Measurements from ENCODE around the gene SGPL1. TPM values are rescaled to one million over a fixed set of nuclear protein-coding genes. Genes with fewer than 3 reads are reported as not detected.

Gene SGPL1
- total RNA-seq, 5 donors from 2014 or later (not counting 1 experiment from before 2014, with no cell fraction given): 25.0 to 36.8 (median 27.9) TPM

DNA sequence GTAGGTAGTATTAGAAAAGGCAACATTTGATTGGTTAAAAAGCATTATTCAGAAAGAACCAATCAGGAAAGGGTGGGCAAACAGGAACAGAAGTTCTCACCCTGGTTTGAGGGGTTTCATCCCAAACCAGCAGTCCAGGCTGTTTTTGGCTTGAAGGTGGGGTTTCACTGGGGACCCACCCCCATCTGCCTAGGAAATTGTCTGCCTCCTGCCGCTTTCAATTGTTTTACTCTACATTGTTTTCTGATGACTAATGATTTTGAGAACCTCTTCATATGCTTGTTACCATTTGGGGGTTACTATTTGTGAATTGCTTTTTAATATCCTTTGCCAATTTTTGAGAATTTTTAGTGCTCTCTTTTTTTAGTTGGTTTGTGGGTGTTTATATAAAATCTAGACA lies 75.9 kb downstream of the SGPL1 start:
- POLR2A ChIA-PET: no interaction called here
- DNase-seq: no peak
- ATAC-seq (replicated peaks in 1 of 4): no peak
- peaks cover 9 to 17% (median 10%) of the 10 kb centered on the region in 3 donors for H3K4me1 Mint-ChIP-seq
- no peaks in the 10 kb centered on the region for H3K9me3 Mint-ChIP-seq
- Histone ChIP-seq H3K36me3 (ENCODE audit: control insufficient read depth in 2 of 2, extremely low read depth in 1 of 2, insufficient read depth in 1 of 2, low read length in 1 of 2) (no peaks in the 10 kb centered on the region), H3K9me3 (no peaks in the 10 kb centered on the region), H3K27me3 (replicated peaks in 1 of 2; ENCODE audit: control insufficient read depth in 2 of 2, extremely low read depth in 1 of 2, insufficient read depth in 2 of 2, low read length in 1 of 2) (no peaks in the 10 kb centered on the region), H3K4me1 (ENCODE audit: control insufficient read depth in 1 of 2, extremely low read depth in 1 of 2, insufficient read depth in 2 of 2, low read length in 2 of 2) (peaks cover 0 to 12% of the 10 kb centered on the region in 2 experiments), H3K4me3 (ENCODE audit: control insufficient read depth in 1 of 2, extremely low read depth in 1 of 2, low read length in 1 of 2) (no peak overlapping the region), H3K27ac (ENCODE audit: low read length) (no peak overlapping the region)
- H3K36me3 Mint-ChIP-seq: no peaks in the 10 kb centered on the region
- WGBS (ENCODE audit: insufficient coverage): no CpG with 5 or more reads among the region's 1 CpG
- CTCF ChIA-PET: no interaction called here
- H3K4me3 Mint-ChIP-seq: no peak overlapping the region
- H3K27me3 Mint-ChIP-seq: no peaks in the 10 kb centered on the region
- H3K27ac Mint-ChIP-seq: no peak overlapping the region

GRCh38 chr10:70892631-70893030 lies 76.9 kb downstream of the SGPL1 start:
- Histone ChIP-seq H3K36me3 (ENCODE audit: control insufficient read depth in 2 of 2, extremely low read depth in 1 of 2, insufficient read depth in 1 of 2, low read length in 1 of 2) (no peaks in the 10 kb centered on the region), H3K4me3 (ENCODE audit: control insufficient read depth in 1 of 2, extremely low read depth in 1 of 2, low read length in 1 of 2) (no peak overlapping the region), H3K9me3 (no peaks in the 10 kb centered on the region), H3K4me1 (ENCODE audit: control insufficient read depth in 1 of 2, extremely low read depth in 1 of 2, insufficient read depth in 2 of 2, low read length in 2 of 2) (peaks cover 0 to 5% of the 10 kb centered on the region in 2 experiments), H3K27ac (ENCODE audit: low read length) (no peak overlapping the region), H3K27me3 (replicated peaks in 1 of 2; ENCODE audit: control insufficient read depth in 2 of 2, extremely low read depth in 1 of 2, insufficient read depth in 2 of 2, low read length in 1 of 2) (no peaks in the 10 kb centered on the region)
- CTCF ChIA-PET: no interaction called here
- DNase-seq (no peak), ATAC-seq (replicated peaks in 1 of 4) (no peak)
- H3K4me3 Mint-ChIP-seq: no peak overlapping the region
- 90% methylated on average over 3 of the region's 4 CpGs for WGBS (ENCODE audit: insufficient coverage)
- H3K9me3 Mint-ChIP-seq: no peaks in the 10 kb centered on the region
- no peaks in the 10 kb centered on the region for H3K36me3 Mint-ChIP-seq
- H3K27me3 Mint-ChIP-seq: no peaks in the 10 kb centered on the region
- POLR2A ChIA-PET: no interaction called here
- peaks cover 5 to 12% (median 6%) of the 10 kb centered on the region in 3 donors for H3K4me1 Mint-ChIP-seq
- H3K27ac Mint-ChIP-seq: no peak overlapping the region

- H3K36me3 Mint-ChIP-seq: no peaks in the 10 kb centered on the region
- Histone ChIP-seq H3K4me3 (ENCODE audit: control insufficient read depth in 1 of 2, extremely low read depth in 1 of 2, low read length in 1 of 2) (no peak overlapping the region), H3K27me3 (replicated peaks in 1 of 2; ENCODE audit: control insufficient read depth in 2 of 2, extremely low read depth in 1 of 2, insufficient read depth in 2 of 2, low read length in 1 of 2) (no peaks in the 10 kb centered on the region), H3K36me3 (ENCODE audit: control insufficient read depth in 2 of 2, extremely low read depth in 1 of 2, insufficient read depth in 1 of 2, low read length in 1 of 2) (no peaks in the 10 kb centered on the region), H3K27ac (ENCODE audit: low read length) (no peak overlapping the region), H3K4me1 (ENCODE audit: control insufficient read depth in 1 of 2, extremely low read depth in 1 of 2, insufficient read depth in 2 of 2, low read length in 2 of 2) (peaks cover 0 to 4% of the 10 kb centered on the region in 2 experiments), H3K9me3 (no peaks in the 10 kb centered on the region)
- CTCF ChIA-PET: no interaction called here
- ATAC-seq (replicated peaks in 1 of 4) (no peak), DNase-seq (no peak)
- 77% methylated on average over 4 of the region's 10 CpGs for WGBS (ENCODE audit: insufficient coverage)
- H3K27ac Mint-ChIP-seq: no peak overlapping the region
- no peaks in the 10 kb centered on the region for H3K27me3 Mint-ChIP-seq
- no peaks in the 10 kb centered on the region for H3K9me3 Mint-ChIP-seq
- H3K4me3 Mint-ChIP-seq: no peak overlapping the region
- POLR2A ChIA-PET: no interaction called here
- peaks cover 5 to 11% (median 6%) of the 10 kb centered on the region in 3 donors for H3K4me1 Mint-ChIP-seq
These were observed 77.7 kb downstream of the SGPL1 start for GRCh38 chr10:70893227-70894006.

DNA sequence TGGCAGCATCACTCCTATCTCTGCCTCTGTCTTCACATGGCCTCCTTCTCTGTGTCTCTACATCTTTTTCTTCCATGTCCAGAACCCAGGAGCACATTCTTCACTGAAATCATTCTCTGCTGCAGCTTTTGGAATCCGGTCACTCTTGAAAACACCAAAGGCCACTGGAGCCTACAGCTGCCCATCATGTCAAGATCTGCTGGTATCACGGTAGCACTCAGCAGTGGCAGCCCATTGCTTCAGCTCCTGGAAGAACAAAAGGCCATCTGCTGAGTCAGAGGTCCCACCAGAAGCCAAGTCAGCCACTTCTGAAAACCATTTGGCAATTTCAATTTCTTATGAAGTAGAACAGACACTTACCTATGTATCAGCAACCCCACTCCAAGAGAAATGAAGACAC lies 78.7 kb downstream of the SGPL1 start:
- 86% methylated on average over 2 of the region's 2 CpGs for WGBS (ENCODE audit: insufficient coverage)
- Histone ChIP-seq H3K9me3 (no peaks in the 10 kb centered on the region), H3K4me1 (ENCODE audit: control insufficient read depth in 1 of 2, extremely low read depth in 1 of 2, insufficient read depth in 2 of 2, low read length in 2 of 2) (no peaks in the 10 kb centered on the region), H3K27me3 (replicated peaks in 1 of 2; ENCODE audit: control insufficient read depth in 2 of 2, extremely low read depth in 1 of 2, insufficient read depth in 2 of 2, low read length in 1 of 2) (no peaks in the 10 kb centered on the region), H3K4me3 (ENCODE audit: control insufficient read depth in 1 of 2, extremely low read depth in 1 of 2, low read length in 1 of 2) (no peak overlapping the region), H3K36me3 (ENCODE audit: control insufficient read depth in 2 of 2, extremely low read depth in 1 of 2, insufficient read depth in 1 of 2, low read length in 1 of 2) (no peaks in the 10 kb centered on the region), H3K27ac (ENCODE audit: low read length) (no peak overlapping the region)
- H3K27ac Mint-ChIP-seq: no peak overlapping the region
- H3K27me3 Mint-ChIP-seq: no peaks in the 10 kb centered on the region
- ChIA-PET CTCF (interaction anchor here in 1 of 2 donors (0.6 kb wide), 1 partner anchor 1604 kb away, joined by 4 read pairs; no protein-coding TSS in a partner anchor), POLR2A (no interaction called here)
- no peak for DNase-seq
- H3K9me3 Mint-ChIP-seq: no peaks in the 10 kb centered on the region
- H3K4me3 Mint-ChIP-seq: no peak overlapping the region
- H3K36me3 Mint-ChIP-seq: no peaks in the 10 kb centered on the region
- ATAC-seq (replicated peaks in 1 of 4): no peak
- peaks cover 0 to 6% (median 2%) of the 10 kb centered on the region in 3 donors for H3K4me1 Mint-ChIP-seq

- H3K4me3 ChIP-seq (ENCODE audit: control insufficient read depth in 1 of 2, extremely low read depth in 1 of 2, low read length in 1 of 2): no peak overlapping the region
- no peaks in the 10 kb centered on the region for H3K9me3 ChIP-seq
- no peaks in the 10 kb centered on the region for H3K36me3 ChIP-seq (ENCODE audit: control insufficient read depth in 2 of 2, extremely low read depth in 1 of 2, insufficient read depth in 1 of 2, low read length in 1 of 2)
- DNase-seq (no peak), ATAC-seq (replicated peaks in 1 of 4) (no peak)
- no peaks in the 10 kb centered on the region for H3K9me3 Mint-ChIP-seq
- ChIA-PET CTCF (no interaction called here), POLR2A (no interaction called here)
- H3K27ac ChIP-seq (ENCODE audit: low read length): no peak overlapping the region
- 100% methylated on average over 1 of the region's 1 CpG for WGBS (ENCODE audit: insufficient coverage)
- H3K27me3 Mint-ChIP-seq: no peaks in the 10 kb centered on the region
- no peak overlapping the region for H3K27ac Mint-ChIP-seq
- H3K36me3 Mint-ChIP-seq: no peaks in the 10 kb centered on the region
- no peaks in the 10 kb centered on the region for H3K4me1 ChIP-seq (ENCODE audit: control insufficient read depth in 1 of 2, extremely low read depth in 1 of 2, insufficient read depth in 2 of 2, low read length in 2 of 2)
- peaks cover 0 to 5% of the 10 kb centered on the region in 2 experiments for H3K27me3 ChIP-seq (replicated peaks in 1 of 2; ENCODE audit: control insufficient read depth in 2 of 2, extremely low read depth in 1 of 2, insufficient read depth in 2 of 2, low read length in 1 of 2)
- H3K4me3 Mint-ChIP-seq: no peak overlapping the region
- H3K4me1 Mint-ChIP-seq: peaks cover 0 to 6% (median 1%) of the 10 kb centered on the region in 3 donors
These were observed 80.8 kb downstream of the SGPL1 start for GRCh38 chr10:70896551-70896950.

DNA sequence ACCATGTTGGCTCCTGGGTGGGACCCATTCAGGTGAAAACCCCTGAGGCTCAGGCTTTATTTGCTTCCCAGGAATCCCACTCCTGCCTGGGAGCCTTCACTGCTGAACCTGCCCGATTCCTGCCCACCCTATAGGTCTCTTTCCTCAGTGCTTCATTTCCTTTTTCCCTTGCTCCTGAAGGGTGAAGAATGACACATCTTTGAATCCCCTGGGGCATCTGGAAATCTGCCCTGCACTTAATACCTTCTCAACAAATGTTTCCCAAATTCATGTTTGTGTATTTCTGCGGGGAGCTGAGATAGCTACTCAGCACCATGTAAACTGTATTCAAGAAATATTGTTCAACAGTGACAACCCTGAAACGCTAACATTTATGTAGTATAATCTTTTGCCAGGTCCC lies 82.9 kb downstream of the SGPL1 start:
- Histone ChIP-seq H3K36me3 (ENCODE audit: control insufficient read depth in 2 of 2, extremely low read depth in 1 of 2, insufficient read depth in 1 of 2, low read length in 1 of 2) (no peaks in the 10 kb centered on the region), H3K9me3 (no peaks in the 10 kb centered on the region), H3K27ac (ENCODE audit: low read length) (no peak overlapping the region), H3K27me3 (replicated peaks in 1 of 2; ENCODE audit: control insufficient read depth in 2 of 2, extremely low read depth in 1 of 2, insufficient read depth in 2 of 2, low read length in 1 of 2) (peaks cover 0 to 21% of the 10 kb centered on the region in 2 experiments), H3K4me3 (ENCODE audit: control insufficient read depth in 1 of 2, extremely low read depth in 1 of 2, low read length in 1 of 2) (no peak overlapping the region), H3K4me1 (ENCODE audit: control insufficient read depth in 1 of 2, extremely low read depth in 1 of 2, insufficient read depth in 2 of 2, low read length in 2 of 2) (no peaks in the 10 kb centered on the region)
- Mint-ChIP-seq H3K27me3 (peaks cover 0 to 4% of the 10 kb centered on the region in 2 donors), H3K27ac (no peak overlapping the region), H3K4me1 (no peaks in the 10 kb centered on the region), H3K36me3 (no peaks in the 10 kb centered on the region), H3K4me3 (no peak overlapping the region), H3K9me3 (no peaks in the 10 kb centered on the region)
- ChIA-PET CTCF (no interaction called here), POLR2A (no interaction called here)
- DNase-seq (peak in 1 of 35 experiments; percentile 3), ATAC-seq (replicated peaks in 1 of 4) (no peak)
- 100% methylated on average over 1 of the region's 3 CpGs for WGBS (ENCODE audit: insufficient coverage)

Data from T-cell (primary cell).